Stimulated activated CD4-positive, alpha-beta T cell treated with anti-CD3 and anti-CD28 coated beads, Interleukin-12 subunit alpha, Interleukin-12 subunit beta, amount 100 ng/mL, for 48 hours (primary cell): ENCODE data around the gene TRH.
"Not testable (repeated sequence)": the region's sequence is repeated elsewhere in the genome, so short reads cannot be mapped to it uniquely, and the experiment has no call there.

Experiments
- DNase-seq, 3 donors: peaks; one replicate each; pipeline ENCODE4 v3.0.0-alpha.2; 2020; ENCODE audit warnings: low read depth in 2 of 3, low spot score in 1 of 3

The TRH gene

GRCh38 chr3:130002666-130003598, 28.4 kb downstream of the TRH start:
- DNase-seq, result peak; percentile 21 to 56 (median 52)

- DNase-seq, result no peak
Observed at GRCh38 chr3:130010556-130010955, 36.0 kb downstream of the TRH start.

GRCh38 chr3:130012108-130012507, 37.6 kb downstream of the TRH start:
- DNase-seq, result not testable (repeated sequence)

- not testable (repeated sequence) for DNase-seq
Observed at GRCh38 chr3:130013246-130013645, 38.7 kb downstream of the TRH start.

GRCh38 chr3:130014526-130014925, 40.0 kb downstream of the TRH start:
- DNase-seq, result no peak

- DNase-seq, result not testable (repeated sequence)
Observed at GRCh38 chr3:130017661-130018060, 43.1 kb downstream of the TRH start.

GRCh38 chr3:130026146-130026829, 51.8 kb downstream of the TRH start:
- peak; percentile 4 to 17 (median 8) for DNase-seq

GRCh38 chr3:130027437-130027836, 52.9 kb downstream of the TRH start:
- DNase-seq, result not testable (repeated sequence)
